ENCODE data around the gene DHX29.

DHX29 gene

DNA sequence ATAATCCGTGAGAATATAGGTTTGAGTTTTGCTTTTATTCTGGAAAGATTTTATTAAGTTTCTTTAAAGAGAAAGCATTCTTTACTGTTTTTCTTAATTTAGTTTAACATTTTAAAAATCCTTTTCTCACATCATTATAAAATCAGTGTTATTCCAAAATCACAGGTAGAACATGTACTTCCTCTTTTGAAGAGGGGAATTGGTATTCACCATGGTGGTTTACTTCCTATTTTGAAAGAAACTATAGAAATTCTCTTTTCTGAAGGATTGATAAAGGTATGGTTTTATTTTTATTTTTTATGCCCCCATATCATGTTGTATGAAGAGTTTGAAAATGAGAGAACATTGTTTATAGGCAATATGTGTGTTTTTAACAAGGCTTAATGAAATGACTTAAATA is 43.3 kb upstream of the DHX29 start:
- TF ChIP-seq ZNF70 (CRISPR knock-in tag; IDR thresholded peaks at IDR 0.05) (no peak), ISL1 (CRISPR knock-in tag; IDR thresholded peaks at IDR 0.05) (no peak), RARB (CRISPR knock-in tag; IDR thresholded peaks at IDR 0.05) (no peak)

GRCh38 chr5:55347786-55348185 is 40.3 kb upstream of the DHX29 start:
- TF ChIP-seq GLIS3 (CRISPR knock-in tag; IDR thresholded peaks at IDR 0.05) (no peak), ZNF565 (CRISPR knock-in tag; conservative IDR thresholded peaks at IDR 0.05; ENCODE audit: low read depth) (no peak), PATZ1 (CRISPR knock-in tag; IDR thresholded peaks at IDR 0.05; ENCODE audit: borderline replicate concordance) (no peak), TCF4 (CRISPR knock-in tag; IDR thresholded peaks at IDR 0.05; ENCODE audit: borderline replicate concordance) (no peak), ZNF8 (CRISPR knock-in tag; IDR thresholded peaks at IDR 0.05) (no peak)
- no peak for ATAC-seq

More for the DNA sequence above, 43.3 kb upstream of the DHX29 start:
- ATAC-seq, result no peak

GRCh38 chr5:55345327-55345726 is 37.8 kb upstream of the DHX29 start:
- no peak for ATAC-seq

More at GRCh38 chr5:55345327-55345726, 37.8 kb upstream of the DHX29 start:
- TF ChIP-seq SNAI2 (CRISPR knock-in tag; IDR thresholded peaks at IDR 0.05) (no peak), ESRRG (CRISPR knock-in tag; IDR thresholded peaks at IDR 0.05) (no peak), CSDC2 (CRISPR knock-in tag; IDR thresholded peaks at IDR 0.05) (no peak), POU6F1 (CRISPR knock-in tag; IDR thresholded peaks at IDR 0.05; ENCODE audit: borderline replicate concordance, low read depth) (no peak), ZNF565 (CRISPR knock-in tag; conservative IDR thresholded peaks at IDR 0.05; ENCODE audit: low read depth) (no peak), TCF4 (CRISPR knock-in tag; IDR thresholded peaks at IDR 0.05; ENCODE audit: borderline replicate concordance) (no peak), OSR1 (CRISPR knock-in tag; IDR thresholded peaks at IDR 0.05) (no peak), ARNTL (CRISPR knock-in tag; IDR thresholded peaks at IDR 0.05; ENCODE audit: borderline replicate concordance, low read depth) (no peak), ZNF70 (CRISPR knock-in tag; IDR thresholded peaks at IDR 0.05) (no peak), TSHZ2 (CRISPR knock-in tag; IDR thresholded peaks at IDR 0.05) (no peak), ZC3H10 (CRISPR knock-in tag; IDR thresholded peaks at IDR 0.05) (no peak), PPARA (CRISPR knock-in tag; IDR thresholded peaks at IDR 0.05; ENCODE audit: borderline replicate concordance) (no peak), ZNF8 (CRISPR knock-in tag; IDR thresholded peaks at IDR 0.05) (no peak)
- TF ChIP-seq, protein P1, sequence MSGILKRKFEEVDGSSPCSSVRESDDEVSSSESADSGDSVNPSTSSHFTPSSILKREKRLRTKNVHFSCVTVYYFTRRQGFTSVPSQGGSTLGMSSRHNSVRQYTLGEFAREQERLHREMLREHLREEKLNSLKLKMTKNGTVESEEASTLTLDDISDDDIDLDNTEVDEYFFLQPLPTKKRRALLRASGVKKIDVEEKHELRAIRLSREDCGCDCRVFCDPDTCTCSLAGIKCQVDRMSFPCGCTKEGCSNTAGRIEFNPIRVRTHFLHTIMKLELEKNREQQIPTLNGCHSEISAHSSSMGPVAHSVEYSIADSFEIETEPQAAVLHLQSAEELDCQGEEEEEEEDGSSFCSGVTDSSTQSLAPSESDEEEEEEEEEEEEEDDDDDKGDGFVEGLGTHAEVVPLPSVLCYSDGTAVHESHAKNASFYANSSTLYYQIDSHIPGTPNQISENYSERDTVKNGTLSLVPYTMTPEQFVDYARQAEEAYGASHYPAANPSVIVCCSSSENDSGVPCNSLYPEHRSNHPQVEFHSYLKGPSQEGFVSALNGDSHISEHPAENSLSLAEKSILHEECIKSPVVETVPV (CRISPR knock-in tag; IDR thresholded peaks at IDR 0.05), result no peak
